Measurements from ENCODE around the gene CYP3A5.

DNA sequence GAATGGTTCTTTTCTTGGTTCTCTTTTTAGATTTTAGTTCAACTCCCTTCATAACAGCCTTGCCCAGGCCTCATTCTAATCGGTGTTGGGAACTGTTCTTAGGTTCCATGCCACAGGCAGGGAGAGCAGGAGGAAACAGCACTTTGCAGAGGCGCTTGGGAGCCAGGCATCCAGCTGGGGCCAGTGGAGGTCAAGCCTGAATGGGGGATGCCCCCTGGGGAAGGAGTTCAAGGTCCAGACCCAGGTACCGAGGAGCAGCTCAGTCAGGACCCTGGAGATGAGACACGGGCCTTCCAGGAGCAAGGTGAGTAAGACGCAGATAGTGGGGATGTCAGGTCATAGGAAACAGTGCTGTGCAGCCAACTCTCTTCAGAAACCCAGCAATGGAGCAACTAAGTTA lies 58.5 kb downstream of the CYP3A5 start:
- TF ChIP-seq, protein P1, sequence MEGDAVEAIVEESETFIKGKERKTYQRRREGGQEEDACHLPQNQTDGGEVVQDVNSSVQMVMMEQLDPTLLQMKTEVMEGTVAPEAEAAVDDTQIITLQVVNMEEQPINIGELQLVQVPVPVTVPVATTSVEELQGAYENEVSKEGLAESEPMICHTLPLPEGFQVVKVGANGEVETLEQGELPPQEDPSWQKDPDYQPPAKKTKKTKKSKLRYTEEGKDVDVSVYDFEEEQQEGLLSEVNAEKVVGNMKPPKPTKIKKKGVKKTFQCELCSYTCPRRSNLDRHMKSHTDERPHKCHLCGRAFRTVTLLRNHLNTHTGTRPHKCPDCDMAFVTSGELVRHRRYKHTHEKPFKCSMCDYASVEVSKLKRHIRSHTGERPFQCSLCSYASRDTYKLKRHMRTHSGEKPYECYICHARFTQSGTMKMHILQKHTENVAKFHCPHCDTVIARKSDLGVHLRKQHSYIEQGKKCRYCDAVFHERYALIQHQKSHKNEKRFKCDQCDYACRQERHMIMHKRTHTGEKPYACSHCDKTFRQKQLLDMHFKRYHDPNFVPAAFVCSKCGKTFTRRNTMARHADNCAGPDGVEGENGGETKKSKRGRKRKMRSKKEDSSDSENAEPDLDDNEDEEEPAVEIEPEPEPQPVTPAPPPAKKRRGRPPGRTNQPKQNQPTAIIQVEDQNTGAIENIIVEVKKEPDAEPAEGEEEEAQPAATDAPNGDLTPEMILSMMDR (conservative IDR thresholded peaks at IDR 0.05): no peak
- TF ChIP-seq EZH2 (IDR thresholded peaks at IDR 0.05; ENCODE audit: low read depth): no peak
